Upper lobe of left lung (tissue), 4 donors: ENCODE measurements around the gene FGF2.

Experiments
- CTCF ChIP-seq, 6 experiments: fragments of 450-650 bp in 4 of 6; fragments of 200-600 bp in 2 of 6; sonication (generic) in 2 of 6; IDR thresholded peaks; one replicate each; pipeline ENCODE4 v1.5.1; 2016 to 2019; ENCODE audit warnings: antibody characterized with exemption in 6 of 6
- EP300 ChIP-seq, 4 donors: sonication (generic); formaldehyde crosslinking; IDR thresholded peaks; one replicate each; pipeline ENCODE4 v1.5.1; 2017; ENCODE audit warnings: antibody characterized with exemption in 4 of 4, control low read depth in 2 of 4
- POLR2AphosphoS5 ChIP-seq, 2 donors: sonication (generic); formaldehyde crosslinking; IDR thresholded peaks; one replicate each; pipeline ENCODE4 v1.5.1; 2017; ENCODE audit warnings: antibody characterized with exemption in 2 of 2

GRCh38 chr4:122861172-122861943 is 34.7 kb downstream of the FGF2 start:
- TF ChIP-seq CTCF (IDR thresholded peaks at IDR 0.05) = no peak
- TF ChIP-seq EP300 (IDR thresholded peaks at IDR 0.05) = no peak
- no peak for TF ChIP-seq POLR2AphosphoS5 (IDR thresholded peaks at IDR 0.05)
